Heart left ventricle (tissue), 16 donors: ENCODE data around the gene COPE. TPM values are rescaled to one million over a fixed set of nuclear protein-coding genes. Genes with fewer than 3 reads are reported as not detected.

Experiments
- ATAC-seq, 4 donors: fragments of 200-7000 bp; cut with Tn5 transposase; one replicate each; pipeline ENCODE4 v1.9.1; 2020 to 2022; ENCODE audit warnings: moderate library complexity in 4 of 4, mild to moderate bottlenecking in 3 of 4, moderate number of reproducible peaks in 1 of 4
- DNase-seq, 5 donors: peaks; one replicate each; pipeline ENCODE4 v3.0.0-alpha.2; 2020
- H3K27ac ChIP-seq, 12 donors: fragments of 200-600 bp; sonication (generic) in 4 of 12; one replicate each; pipeline versions ENCODE4 v1.5.0 to v1.8.0; 2016 to 2022; ENCODE audit warnings: mild to moderate bottlenecking in 2 of 12
- H3K27me3 ChIP-seq, 9 donors: fragments of 200-600 bp; sonication (generic) in 2 of 9; one replicate each; pipeline versions ENCODE4 v1.5.1 to v1.8.0; 2016 to 2022; ENCODE audit warnings: mild to moderate bottlenecking in 3 of 9
- H3K36me3 ChIP-seq, 9 donors: fragments of 200-600 bp; sonication (generic) in 2 of 9; one replicate each; pipeline versions ENCODE4 v1.5.0 to v1.8.0; 2018 to 2022; ENCODE audit warnings: mild to moderate bottlenecking in 2 of 9
- H3K4me1 ChIP-seq, 12 donors: fragments of 200-600 bp; sonication (generic) in 4 of 12; one replicate each; pipeline versions ENCODE4 v1.5.0 to v1.8.0; 2016 to 2022; ENCODE audit warnings: mild to moderate bottlenecking in 3 of 12
- H3K4me3 ChIP-seq, 12 donors: fragments of 200-600 bp; sonication (generic) in 4 of 12; one replicate each; pipeline versions ENCODE4 v1.5.0 to v1.8.0; 2017 to 2022; ENCODE audit warnings: mild to moderate bottlenecking in 9 of 12, moderate library complexity in 4 of 12
- H3K9me3 ChIP-seq, 12 donors: fragments of 200-600 bp; sonication (generic) in 4 of 12; one replicate each; pipeline versions ENCODE4 v1.5.0 to v1.8.0; 2016 to 2022; ENCODE audit warnings: mild to moderate bottlenecking in 1 of 12
- POLR2A ChIP-seq, 2 donors: fragments of 450-650 bp; IDR thresholded peaks; one replicate each; pipeline ENCODE4 v1.6.1; 2017; ENCODE audit warnings: antibody characterized with exemption in 2 of 2, mild to moderate bottlenecking in 2 of 2, moderate library complexity in 2 of 2
- WGBS, 4 donors: extraction: QIAGEN DNeasy Blood & Tissue Kit in 2 of 4; methylation state at CpG; one replicate each; pipeline versions ENCODE4 v1.1.5 to v1.1.7; 2013 to 2018; 5-methylcytosine and 5-hydroxymethylcytosine counted together
- intact Hi-C, 10 donors: fragments of 100-400 bp; cut with DNase I; formaldehyde crosslinking; loops; one replicate each; pipeline versions ENCODE4 v1.11.1 to v1.14.2; 2022
- polyA plus RNA-seq, 2 donors: library from polyadenylated mRNA; stranded (reverse); fragments of 200-250 nt; gene quantifications; one replicate each; pipeline ENCODE4 v1.2.3, GENCODE V29; 2013
- total RNA-seq, 9 donors: library from RNA; depleted of rRNA in 2 of 9; stranded (reverse); fragments of >200 nt in 2 of 9; fragmentation: NEBNext Ultra II Directional in 3 of 9; extraction: Animal tissue kit (Norgen Biotek cat#: 25700) in 3 of 9; gene quantifications; one replicate each; pipeline versions ENCODE4 v1.1.0 to v1.2.4, GENCODE V29; 2016 to 2023
- TF ChIP-seq, protein P1 (sequence below), 12 donors: fragments of 200-600 bp; sonication (generic) in 4 of 12; IDR thresholded peaks; one replicate each; pipeline versions ENCODE4 v1.5.0 to v1.8.0; 2018 to 2022; ENCODE audit warnings: antibody characterized with exemption in 12 of 12, mild to moderate bottlenecking in 5 of 12
- donor health status: ischemic (EF 13 %, LVEDD 7.1; RV severe dilation, severe dysfunction).
- donor health status: healthy with polysubstance abuse.
- donor health status: DM: no; HTN: yes; CAD: no.
- donor health status: DM: no; HTN: no; CAD: no.
- donor health status: ischemic (EF 25% LVEDD 6.9; RV normal size, moderate dysfunction).
- donor health status: ischemic (EF 25% LVEDD 5.7; RV mildly dilated, moderate dysfunction).
- donor health status: healthy.
- donor health status: DM: yes; HTN: yes; CAD: no.
- donor health status: ischemic (EF 35%, LVEDD 5.7; RV mildly dilated, moderate dysfunction).
- donor health status: nonischemic (EF 11% LVEDD 7.7; RV severe dilation, severe dysfunction).
- donor health status: DM: yes; HTN: yes; CAD: no.
- donor health status: PGD.
- donor health status: ischemic (EF 29% LVEDD 5.4; RV normal size, mild dysfunction).
- donor health status: nonischemic (EF 23%, LVEDD 6.1; RV moderate dilation, normal function).

Gene COPE
- total and polyA plus RNA-seq, 11 donors: 94.0 to 241 (median 147) TPM

DNA sequence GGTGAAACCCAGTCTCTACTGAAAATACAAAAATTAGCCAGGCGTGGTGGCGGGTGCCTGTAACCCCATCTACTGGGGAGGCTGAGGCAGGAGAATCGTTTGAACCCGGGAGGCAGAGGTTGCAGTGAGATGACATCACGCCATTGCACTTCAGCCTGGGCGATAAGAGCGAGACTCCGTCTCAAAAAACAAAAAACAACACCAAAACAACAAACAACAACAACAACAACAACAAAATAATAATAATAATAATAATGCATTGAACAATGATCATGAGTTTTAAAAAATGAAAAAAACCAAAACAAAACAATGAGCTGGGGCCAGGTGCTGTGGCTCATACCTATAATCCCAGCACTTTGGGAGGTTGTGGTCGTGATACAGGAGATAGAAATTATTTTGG is 44.9 kb upstream of the COPE start:
- DNase-seq: no peak
- Histone ChIP-seq H3K27me3 (peaks cover 4 to 12% (median 9%) of the 10 kb centered on the region in 9 donors), H3K9me3 (no peaks in the 10 kb centered on the region), H3K4me3 (no peak overlapping the region), H3K36me3 (no peaks in the 10 kb centered on the region), H3K27ac (no peak overlapping the region), H3K4me1 (peaks cover 0 to 36% (median 2%) of the 10 kb centered on the region in 12 donors)
- ATAC-seq: no peak
- WGBS, 4 donors: 91 to 95% (median 92%) methylated on average over 9 of the region's 9 CpGs
- intact Hi-C loops: no loop called here
- TF ChIP-seq, protein P1, sequence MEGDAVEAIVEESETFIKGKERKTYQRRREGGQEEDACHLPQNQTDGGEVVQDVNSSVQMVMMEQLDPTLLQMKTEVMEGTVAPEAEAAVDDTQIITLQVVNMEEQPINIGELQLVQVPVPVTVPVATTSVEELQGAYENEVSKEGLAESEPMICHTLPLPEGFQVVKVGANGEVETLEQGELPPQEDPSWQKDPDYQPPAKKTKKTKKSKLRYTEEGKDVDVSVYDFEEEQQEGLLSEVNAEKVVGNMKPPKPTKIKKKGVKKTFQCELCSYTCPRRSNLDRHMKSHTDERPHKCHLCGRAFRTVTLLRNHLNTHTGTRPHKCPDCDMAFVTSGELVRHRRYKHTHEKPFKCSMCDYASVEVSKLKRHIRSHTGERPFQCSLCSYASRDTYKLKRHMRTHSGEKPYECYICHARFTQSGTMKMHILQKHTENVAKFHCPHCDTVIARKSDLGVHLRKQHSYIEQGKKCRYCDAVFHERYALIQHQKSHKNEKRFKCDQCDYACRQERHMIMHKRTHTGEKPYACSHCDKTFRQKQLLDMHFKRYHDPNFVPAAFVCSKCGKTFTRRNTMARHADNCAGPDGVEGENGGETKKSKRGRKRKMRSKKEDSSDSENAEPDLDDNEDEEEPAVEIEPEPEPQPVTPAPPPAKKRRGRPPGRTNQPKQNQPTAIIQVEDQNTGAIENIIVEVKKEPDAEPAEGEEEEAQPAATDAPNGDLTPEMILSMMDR (IDR thresholded peaks at IDR 0.05): no peak
- no peak for TF ChIP-seq POLR2A (IDR thresholded peaks at IDR 0.05)

DNA sequence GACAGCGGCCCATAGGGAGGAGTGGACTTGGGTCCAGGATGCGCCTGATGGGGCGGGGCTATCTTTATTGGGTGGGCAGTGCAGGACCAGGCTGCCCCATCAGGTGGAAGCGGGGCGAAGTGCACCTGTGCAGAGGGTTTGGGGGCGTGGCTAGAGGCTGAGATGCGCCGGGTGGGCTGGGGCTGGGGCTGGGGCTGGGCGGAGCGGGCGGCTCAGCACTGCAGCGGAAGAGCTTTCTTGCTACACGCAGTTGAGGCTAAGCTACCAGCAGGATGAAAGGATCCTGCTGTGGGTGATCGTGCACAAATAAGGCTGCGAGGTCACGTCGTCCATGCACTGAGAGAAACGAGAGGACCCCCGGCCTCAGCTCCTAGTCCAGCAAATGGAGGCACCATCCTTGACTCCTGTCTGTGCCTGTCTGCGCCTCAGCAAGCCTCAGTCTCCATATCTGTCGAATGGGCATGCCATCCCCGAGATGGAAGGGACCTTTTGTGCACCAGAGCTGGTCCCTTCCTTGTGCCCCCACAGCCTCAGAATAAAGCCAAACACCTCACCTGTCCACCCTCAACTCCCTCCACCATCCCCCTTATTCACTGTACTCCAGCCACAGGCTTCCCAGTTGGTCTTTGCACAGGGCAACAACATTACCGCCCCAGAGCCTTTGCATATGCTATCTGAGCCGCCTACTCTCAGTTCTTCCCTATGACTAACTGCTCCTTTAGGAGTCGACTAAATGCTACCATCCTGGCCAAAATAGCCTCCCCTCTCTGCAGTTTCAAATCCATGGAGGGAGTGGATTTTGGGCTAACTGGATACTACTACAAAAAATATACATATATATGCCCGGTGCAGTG is 42.8 kb upstream of the COPE start:
- Histone ChIP-seq H3K9me3 (no peaks in the 10 kb centered on the region), H3K36me3 (no peaks in the 10 kb centered on the region), H3K4me1 (peaks cover 0 to 15% (median 0%) of the 10 kb centered on the region in 12 donors), H3K27me3 (peaks cover 4 to 12% (median 9%) of the 10 kb centered on the region in 9 donors), H3K4me3 (no peak overlapping the region), H3K27ac (no peak overlapping the region)
- intact Hi-C loops: no loop called here
- TF ChIP-seq, protein P1 (IDR thresholded peaks at IDR 0.05): no peak
- no peak for TF ChIP-seq POLR2A (IDR thresholded peaks at IDR 0.05)
- ATAC-seq (no peak), DNase-seq (no peak)
- WGBS, 4 donors: 22 to 30% (median 25%) methylated on average over 21 to 26 of the region's 26 CpGs

DNA sequence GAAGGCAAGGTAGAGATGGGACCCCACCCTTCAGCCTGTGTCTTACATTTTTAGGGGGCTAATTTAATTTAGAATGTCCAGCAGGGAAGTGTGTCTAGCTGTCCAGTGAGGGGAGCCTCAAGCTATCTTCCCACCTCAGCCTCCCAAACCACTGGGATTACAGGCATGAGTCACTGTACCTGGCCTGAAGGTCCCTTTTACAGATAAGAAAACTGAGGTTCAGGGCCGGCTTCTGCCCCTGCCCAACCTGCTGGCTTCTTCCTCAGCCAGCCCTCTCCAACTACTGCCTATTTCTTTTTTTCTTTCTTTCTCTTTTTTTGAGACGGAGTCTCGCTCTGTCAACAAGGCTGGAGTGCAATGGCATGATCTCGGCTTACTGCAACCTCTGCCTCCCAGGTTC is 41.2 kb upstream of the COPE start:
- Histone ChIP-seq H3K4me1 (peaks cover 0 to 5% (median 0%) of the 10 kb centered on the region in 12 donors), H3K36me3 (no peaks in the 10 kb centered on the region), H3K27me3 (peaks cover 4 to 12% (median 9%) of the 10 kb centered on the region in 9 donors), H3K9me3 (no peaks in the 10 kb centered on the region), H3K27ac (no peak overlapping the region), H3K4me3 (no peak overlapping the region)
- DNase-seq (no peak), ATAC-seq (no peak)
- no peak for TF ChIP-seq POLR2A (IDR thresholded peaks at IDR 0.05)
- TF ChIP-seq, protein P1 (IDR thresholded peaks at IDR 0.05): no peak
- intact Hi-C loops: no loop called here
- WGBS, 4 donors: 87 to 93% (median 90%) methylated on average over 4 of the region's 4 CpGs

DNA sequence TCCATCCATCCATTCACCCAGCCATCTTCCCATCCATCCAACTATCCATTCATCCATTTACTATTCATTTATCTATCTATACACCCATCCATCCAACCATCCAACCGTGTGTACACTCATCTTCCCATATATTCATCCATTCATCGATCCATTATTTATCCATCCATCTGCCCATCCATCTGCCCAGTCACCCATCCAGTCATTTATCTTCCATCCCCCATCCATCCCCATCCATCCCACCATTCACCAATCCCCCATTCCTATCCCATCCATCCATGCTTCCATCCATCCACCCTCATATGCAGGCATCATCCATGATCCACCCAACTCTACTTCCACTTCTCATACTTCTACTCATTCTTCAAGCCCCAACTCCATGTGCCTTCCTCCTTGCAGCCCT is 35.9 kb upstream of the COPE start:
- H3K9me3 ChIP-seq: no peaks in the 10 kb centered on the region
- no peak overlapping the region for H3K27ac ChIP-seq
- no peak overlapping the region for H3K4me3 ChIP-seq
- H3K36me3 ChIP-seq: no peaks in the 10 kb centered on the region
- no peaks in the 10 kb centered on the region for H3K27me3 ChIP-seq
- intact Hi-C loops: no loop called here
- no peaks in the 10 kb centered on the region for H3K4me1 ChIP-seq
- ATAC-seq (no peak), DNase-seq (no peak)
- no peak for TF ChIP-seq POLR2A (IDR thresholded peaks at IDR 0.05)
- TF ChIP-seq, protein P1 (IDR thresholded peaks at IDR 0.05): no peak
- 94 to 96% (median 95%) methylated on average over 2 of the region's 2 CpGs for WGBS, 4 donors
